Activated T-helper 1 cell treated with Interleukin-2 at 50 U/mL for 16 hours (primary cell): Measurements from ENCODE around the gene CCDC33.
"Not testable (repeated sequence)": the region's sequence is repeated elsewhere in the genome, so short reads cannot be mapped to it uniquely, and the experiment has no call there.

Source experiments
- DNase-seq: peaks from one replicate; pipeline ENCODE4 v3.0.0-alpha.2; 2020; ENCODE audit warnings: low read depth

CCDC33 gene

DNA sequence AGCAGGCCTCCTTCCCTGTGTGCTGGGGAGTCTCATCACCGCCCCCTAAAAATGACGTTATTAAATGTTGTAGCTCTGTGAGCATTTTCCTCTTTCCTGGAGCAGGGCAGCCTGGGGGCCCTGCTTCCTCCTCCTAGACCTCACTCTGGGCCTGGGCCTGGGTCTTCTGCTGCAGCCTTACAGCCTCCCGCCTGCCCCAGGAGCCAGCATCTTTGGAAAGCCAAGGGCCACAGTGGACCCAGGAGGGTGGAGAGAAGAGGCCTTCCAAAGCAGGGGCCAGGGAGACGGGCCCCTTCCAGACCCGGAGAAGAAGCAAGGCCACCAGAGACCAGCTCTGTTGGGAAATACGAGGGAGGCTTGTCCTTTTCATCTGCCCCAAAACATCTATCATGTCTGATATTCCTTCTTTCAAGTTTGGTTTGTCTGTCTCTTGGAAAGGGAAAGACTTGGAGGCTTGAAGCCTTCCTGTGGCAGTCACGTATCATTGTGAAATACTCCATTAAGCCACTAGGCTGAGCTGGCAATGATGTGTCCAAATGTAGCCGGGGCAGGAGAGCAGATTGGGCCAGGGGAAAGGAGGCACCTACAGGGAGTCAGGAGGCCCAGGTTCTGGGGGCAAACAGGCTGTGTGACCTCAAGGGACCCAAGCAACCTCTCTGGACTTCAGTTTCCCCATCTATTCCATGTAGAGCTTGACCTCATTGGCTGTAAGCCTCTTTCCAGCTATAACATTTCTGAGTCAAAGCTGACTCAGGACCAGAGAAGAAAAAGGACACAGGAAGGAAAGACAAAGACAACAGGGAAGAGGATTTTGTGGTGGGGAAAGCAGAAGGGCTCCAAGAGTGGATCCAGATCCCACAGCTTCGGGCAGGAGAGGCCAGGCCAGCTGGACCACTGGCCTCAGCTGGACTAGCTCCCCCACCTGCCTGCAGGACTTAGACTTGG is 100.2 kb downstream of the CCDC33 start:
- DNase-seq, result no peak

DNA sequence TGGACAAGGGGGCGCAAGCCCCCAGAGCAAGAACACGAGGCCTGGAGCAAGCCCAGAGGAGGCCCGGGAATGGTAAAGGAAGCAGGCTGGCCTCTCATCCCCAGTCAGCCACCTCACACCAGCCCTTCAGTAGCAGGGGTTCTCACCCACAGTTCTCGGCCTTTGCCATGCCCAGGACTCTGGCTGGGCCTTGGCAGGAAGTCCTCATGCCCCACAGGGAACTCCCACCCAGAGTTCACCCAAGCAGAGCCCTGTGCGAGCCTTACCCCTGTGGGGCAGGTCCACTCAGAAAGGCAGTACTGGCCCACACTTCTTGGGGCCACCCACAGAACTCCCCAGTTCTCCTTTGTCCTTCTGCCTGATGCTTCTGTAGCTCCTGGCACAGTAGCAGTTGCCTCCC is 101.0 kb downstream of the CCDC33 start:
- DNase-seq, result no peak

DNA sequence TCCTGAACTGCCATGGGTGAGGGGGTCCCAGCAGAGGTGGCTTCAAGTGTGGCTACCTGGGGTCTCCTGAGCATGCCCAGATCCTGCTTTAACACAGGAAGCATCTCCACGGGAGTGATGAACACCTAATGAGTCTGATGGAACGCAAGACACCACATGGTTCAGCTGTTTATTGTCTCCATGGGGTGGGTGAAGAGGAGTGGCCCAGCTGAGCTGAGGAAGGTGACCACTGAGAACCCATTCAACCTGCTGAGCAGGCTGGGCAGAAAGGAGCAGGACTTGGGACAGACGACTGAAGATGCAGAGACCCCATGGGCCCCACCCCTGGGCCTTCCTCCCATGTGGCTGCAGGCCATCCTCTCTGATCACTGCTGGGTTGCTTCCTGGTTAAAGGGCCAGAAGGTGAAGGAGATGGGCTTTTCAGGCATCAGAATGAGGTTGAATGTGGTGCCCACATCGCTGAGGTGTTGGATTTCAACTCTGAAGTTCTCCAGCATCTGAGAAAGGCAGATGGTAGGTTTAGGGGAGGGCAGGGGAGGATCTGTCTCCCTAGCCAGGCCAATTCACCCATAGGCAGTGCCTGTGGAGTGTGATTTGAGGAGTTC is 101.6 kb downstream of the CCDC33 start:
- DNase-seq, result no peak

DNA sequence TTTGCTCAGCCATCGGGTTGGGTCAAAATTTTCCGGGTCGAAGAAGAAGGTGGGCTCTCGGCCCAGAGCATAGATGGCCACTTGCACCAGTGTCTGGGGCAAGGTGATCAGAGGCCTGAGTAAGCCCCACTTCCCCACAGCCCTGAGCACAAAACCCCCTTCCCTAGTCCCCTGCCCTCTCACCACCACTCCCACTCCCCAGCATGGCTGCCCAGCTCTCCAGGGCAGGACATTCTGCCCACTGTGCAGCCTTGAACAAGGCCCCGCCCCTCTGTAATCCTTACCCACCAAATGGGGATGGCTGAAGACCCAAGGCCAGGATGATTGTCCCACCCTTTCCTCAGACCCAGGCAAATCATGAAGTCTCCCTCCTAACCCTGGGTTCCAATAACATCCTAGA is 102.5 kb downstream of the CCDC33 start:
- no peak for DNase-seq

DNA sequence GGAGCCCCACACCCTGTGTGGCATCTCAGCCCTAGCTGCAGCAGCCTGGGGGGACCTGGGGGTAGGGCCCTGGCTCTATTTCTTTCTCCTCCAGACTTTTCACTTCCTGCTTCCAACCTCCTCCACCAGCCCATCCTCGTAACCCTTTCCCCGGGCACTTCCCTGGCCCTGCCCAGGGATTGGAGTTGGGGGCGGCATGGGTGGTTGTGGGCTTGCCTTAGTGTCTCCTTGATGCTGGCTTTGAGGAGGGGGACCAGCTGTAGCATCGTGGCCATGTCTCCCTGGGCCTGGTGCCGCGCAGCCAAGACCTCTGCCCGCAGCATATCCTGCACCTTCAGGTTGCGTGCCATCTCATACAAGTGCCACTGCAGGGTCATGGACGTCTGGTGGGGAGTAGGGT is 103.2 kb downstream of the CCDC33 start:
- no peak for DNase-seq

DNA sequence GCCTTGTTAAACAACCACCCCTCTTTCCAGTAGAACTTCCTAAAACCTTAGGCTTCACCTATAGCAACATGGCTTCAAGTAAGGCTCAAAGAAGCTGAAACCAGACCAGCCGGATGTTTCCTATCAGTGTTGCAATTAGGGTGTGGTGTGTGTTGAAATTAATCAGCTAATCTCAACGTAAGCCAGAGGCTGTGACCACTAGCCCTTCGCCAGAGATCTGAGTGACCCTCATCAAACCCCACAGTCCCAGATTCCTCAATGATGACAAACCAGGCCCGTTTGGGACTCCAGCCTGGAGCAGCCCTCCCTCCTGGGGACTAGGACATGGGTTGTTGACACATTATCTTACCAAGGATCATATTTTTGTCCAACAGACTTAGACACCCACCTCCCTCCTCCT is 104.0 kb downstream of the CCDC33 start:
- DNase-seq, result no peak

DNA sequence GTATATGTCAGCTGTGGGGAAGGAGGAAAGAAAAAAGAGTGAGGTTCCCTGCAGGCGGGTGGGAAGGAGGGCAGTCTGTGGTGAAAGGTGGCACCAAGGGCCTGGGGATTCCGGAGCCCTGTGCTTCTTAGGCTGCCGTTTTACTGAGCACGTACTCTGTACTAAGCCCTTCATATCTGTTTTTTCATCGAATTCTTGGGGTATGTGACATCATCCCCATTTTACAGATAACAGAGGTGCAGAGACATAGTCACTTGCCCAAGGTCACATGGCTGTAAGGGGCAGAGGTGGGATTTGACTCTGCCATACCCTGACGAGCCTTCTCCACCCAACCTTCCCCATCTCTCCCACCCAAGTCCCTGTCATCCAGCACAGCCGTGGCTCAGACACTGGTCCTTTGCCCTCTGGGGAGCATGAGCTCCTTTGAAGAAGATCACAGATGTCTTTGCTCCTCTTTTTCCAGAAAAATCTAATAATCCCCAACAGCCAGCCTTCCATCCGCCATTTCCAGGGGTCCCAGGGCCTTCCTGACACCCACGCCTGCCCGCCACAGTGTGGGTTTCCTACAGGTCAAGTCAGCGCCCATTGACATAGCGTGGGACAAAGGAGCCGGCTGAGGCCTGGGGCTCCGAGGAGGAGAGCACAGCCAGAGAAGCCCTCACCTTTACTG is 107.1 kb downstream of the CCDC33 start:
- DNase-seq, result no peak

DNA sequence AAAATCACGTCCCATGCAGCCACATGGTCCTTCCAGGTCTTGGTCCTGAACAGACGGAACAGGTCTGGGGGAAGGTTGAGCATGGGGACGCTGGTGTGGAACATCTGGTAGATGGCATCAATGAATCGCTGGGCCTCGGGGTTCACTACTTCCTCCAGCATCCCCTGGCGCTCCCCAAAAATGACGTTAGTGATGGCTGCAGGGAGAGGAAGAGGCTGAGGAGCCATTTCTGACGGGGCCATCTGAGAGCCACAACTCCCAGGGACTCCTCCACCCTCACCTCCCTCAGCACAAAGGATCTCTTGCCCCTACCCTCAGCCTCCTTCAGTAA is 107.6 kb downstream of the CCDC33 start:
- DNase-seq, result no peak

DNA sequence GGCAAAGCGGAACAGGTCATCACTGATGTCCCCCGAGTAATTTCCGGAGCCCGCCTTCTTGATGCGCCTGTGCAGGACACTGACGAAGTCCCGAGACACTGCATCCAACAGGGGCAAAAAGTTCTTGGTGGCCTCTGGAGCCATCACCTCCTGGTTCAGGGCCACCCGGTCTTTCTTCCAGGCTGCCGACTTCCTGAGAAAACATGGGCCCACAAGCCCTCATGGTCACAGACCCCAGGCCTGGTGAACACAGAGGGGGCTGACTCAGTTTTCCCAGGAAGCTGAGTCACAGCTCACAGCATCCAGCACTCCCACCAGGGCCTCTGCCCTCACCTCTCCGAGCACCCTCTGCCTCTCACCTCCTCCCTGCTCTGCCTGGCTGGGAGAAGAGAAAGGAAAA is 108.9 kb downstream of the CCDC33 start:
- no peak for DNase-seq

DNA sequence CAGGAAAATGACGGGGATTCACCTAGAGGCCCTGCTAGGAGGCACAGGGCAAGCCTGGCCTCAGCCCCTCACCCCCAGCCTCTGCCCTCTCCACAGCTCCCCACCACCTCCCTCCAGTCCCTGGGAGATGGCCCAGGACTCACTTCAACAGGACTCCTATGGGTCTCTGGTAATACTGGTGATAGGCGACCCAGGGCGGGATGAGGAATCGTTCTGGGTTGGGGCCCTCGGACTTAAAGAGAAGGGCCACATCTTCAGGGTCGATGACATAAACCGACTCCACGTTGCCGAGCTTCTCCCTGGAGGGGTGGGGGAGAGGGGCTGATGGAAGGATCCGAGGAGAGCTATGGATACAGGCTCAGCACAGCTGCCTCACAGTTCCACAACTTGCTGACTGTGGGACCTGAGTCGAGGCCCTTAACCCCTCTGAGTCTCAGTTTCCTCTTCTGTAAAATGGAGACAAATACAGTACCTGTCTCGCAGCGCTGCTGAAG is 111.7 kb downstream of the CCDC33 start:
- DNase-seq, result no peak

DNA sequence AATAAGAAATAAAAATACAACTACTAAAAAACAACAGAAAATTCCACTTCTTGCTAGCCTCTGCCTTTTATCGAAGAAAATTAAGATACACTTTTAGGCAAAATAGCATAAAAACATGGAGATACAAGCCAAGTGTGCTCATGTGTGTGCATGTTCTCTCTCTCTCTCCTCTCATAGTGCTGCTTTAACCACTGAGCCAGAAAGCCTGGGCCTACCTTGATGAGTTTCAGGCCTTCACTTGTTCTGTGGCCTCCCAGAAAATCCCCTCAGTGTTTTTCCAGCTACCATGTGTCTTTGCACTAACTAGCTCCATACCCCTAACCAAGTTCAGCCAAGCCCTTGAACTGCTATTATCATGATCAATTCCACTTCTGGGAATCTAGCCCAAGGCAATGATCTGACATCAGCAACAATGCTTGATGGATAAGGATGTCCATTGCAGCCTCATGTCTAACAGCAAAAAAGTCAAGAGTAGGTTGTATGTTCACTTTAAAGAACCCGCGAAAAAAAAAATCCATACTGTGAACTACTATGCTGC is 113.2 kb downstream of the CCDC33 start:
- DNase-seq, result no peak

DNA sequence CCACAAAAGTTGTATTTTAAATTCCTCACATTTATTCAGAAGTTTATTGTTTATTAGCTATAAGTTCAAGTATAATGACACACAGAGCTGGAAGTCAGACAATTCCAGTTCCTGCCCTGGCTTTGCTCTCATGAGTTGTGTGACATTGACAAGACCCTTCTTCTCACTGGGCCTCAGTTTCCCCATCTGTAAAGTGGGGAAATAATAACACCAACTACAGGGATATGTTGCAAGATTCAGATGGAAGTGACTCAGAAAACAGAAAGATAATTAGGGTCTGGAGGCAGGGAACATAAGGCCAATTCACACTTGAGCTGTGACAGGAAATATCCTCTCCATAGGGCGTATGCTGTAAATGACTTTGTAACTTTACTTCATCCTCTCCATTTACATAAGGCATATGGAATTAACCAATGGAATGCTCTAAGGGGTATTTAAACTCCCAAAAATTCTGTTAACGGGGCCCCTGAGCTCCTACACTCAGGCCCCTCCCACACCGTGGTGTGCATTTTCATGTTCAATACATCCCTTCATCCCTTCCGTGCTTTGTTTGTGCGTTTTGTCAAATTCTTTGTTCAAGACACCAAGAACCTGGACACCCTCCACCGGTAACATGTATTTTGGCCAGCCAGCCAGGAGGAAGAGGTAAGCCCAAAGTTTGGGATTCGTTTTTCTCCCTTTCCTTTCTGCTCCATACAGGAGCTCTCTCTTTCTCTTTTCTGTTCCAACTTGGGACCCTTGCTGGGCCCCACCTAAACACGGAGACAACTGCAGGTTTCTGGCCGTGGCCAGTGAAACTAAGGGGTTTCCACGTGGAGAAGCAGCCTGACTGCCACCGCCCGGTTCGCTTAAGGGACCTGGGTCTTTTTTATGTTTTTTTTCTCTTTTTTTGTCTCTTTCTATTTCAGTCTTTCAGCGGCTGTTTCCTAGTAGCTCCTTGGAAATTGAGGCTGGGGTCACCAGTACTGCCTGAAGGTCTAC is 114.5 kb downstream of the CCDC33 start:
- DNase-seq, result no peak

DNA sequence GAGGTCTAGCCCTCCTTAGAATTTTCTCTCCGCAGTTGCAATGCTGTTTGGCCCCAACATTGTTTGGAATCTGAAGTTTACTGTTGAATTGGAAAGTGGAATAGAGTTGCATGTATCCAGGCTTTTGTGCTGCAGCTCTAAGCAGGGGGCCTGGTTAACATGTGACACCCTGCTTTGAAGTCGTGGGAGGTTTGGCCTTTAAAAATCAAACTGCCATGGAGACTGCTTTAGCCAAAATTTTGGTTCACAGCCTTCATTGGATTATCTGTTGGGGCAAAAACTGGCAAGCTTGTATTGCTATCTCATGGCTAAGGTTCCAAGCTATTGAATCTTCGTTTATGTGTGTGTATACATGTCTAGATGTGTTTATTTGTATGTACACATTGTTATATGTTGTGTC is 115.5 kb downstream of the CCDC33 start:
- DNase-seq, result no peak

DNA sequence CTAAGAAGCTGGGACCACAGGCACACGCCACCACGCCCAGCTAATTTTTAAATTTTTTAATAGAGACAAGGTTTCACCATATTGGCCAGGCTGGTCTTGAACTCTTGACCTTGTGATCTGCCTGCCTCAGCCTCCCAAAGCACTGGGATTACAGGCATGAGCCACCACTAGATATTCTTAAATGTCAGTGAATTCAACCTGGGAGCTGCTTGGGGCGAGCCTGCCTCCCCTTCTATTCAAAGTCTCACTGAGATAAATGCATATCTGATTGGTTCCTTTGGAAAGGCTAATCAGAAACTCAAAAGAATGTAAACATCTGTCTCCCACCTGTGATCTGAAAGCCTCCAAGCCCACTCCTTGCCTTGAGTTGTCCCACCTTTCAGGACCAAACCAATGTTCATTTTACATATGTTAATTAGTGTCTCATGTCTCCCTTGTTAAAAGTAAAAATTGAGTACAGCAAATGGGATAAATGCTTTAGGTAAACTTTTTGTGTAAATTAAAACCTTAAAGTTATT is 116.3 kb downstream of the CCDC33 start:
- DNase-seq, result no peak

DNA sequence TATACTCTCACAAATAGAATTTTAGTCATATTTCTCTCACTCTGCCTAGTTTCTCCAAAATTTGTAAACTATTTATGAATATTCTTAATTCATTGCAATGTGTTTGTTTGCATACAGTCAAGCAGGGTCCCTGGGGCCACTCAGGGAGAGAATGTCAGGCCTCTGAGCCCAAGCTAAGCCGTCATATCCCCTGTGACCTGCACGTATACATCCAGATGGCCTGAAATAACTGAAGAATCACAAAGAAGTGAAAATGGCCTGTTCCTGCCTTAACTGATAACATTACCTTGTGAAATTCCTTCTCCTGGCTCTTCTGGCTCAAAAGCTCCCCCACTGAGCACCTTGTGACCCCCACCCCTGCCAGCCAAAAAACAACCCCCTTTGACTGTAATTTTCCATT is 117.9 kb downstream of the CCDC33 start:
- DNase-seq, result not testable (repeated sequence)

DNA sequence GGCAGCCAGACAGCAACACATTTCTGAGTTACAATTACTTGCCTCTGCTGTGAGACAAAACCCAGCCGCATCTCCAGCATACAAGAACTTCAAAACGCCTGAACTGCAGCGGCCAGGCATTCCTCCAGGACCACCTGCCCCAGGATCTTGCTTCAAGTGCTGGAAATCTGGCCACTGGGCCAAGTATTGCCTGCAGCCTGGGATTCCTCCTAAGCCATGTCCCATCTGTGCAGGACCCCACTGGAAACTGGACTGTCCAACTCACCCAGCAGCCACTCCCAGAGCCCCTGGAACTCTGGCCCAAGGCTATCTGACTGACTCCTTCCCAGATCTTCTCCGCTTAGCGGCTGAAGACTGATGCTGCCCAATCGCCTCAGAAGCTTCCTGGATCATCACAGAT is 119.9 kb downstream of the CCDC33 start:
- DNase-seq, result not testable (repeated sequence)

DNA sequence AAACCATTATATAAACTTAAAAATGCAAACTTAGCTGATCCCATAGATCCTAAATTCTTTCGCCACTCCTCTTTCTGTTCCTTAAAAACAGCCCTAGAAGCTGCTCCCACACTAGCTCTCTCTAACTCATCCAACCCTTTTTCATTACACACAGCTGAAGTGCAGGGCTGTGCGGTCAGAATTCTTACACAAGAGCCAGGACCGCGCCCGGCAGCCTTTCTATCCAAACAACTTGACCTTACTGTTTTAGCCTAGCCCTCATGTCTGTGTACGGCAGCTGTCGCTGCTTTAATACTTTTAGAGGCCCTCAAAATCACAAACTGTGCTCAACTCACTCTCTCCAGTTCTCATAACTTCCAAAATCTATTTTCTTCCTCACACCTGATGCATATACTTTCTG is 121.4 kb downstream of the CCDC33 start:
- DNase-seq, result not testable (repeated sequence)

DNA sequence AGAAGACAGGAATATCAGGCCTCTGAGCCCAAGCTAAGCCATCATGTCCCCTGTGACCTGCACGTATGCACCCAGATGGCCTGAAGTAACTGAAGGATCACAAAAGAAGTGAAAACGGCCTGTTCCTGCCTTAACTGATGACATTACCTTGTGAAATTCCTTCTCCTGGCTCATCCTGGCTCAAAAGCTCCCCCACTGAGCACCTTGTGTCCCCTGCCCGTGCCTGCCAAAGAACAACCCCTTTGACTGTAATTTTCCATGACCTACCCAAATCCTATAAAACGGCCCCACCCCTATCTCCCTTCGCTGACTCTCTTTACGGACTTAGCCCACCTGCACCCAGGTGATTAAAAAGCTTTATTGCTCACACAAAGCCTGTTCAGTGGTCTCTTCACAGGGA is 123.2 kb downstream of the CCDC33 start:
- DNase-seq, result not testable (repeated sequence)

DNA sequence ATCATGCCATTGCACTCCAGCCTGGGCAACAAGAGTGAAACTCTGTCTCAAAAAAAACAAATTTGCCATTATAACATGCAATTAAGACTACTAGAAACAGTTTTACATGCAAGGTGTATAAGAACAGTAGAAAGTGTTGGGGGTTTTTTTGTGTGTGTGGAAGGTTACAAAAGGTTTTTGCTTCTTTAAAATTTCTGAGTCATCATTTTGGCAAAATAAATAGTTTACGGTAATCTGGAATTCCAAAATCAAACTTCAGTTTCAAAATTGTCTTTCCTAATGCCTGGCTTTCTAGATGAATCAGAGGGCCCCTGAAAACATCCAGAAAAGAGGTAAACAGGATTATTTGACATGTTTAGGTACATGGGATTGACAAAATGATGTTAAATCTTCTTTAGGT is 124.7 kb downstream of the CCDC33 start:
- not testable (repeated sequence) for DNase-seq

DNA sequence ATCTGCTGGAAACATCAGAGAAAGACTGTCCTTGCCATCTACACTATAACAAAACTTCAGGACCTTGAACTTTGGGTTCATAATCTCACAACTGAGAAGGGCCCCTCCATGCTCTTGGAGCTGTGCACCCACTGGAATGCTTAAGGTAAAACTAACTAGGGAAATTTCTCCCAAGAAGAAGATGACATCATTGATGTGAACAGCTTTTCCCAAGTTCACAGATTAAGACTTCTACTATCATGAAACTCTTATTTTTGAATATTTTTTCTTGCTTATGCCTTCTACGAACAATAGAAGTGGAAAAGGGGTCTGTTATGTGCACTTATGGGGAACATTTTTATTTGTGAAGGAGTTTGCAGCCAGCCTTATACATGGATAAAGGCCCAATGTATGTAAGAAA is 126.4 kb downstream of the CCDC33 start:
- no peak for DNase-seq

DNA sequence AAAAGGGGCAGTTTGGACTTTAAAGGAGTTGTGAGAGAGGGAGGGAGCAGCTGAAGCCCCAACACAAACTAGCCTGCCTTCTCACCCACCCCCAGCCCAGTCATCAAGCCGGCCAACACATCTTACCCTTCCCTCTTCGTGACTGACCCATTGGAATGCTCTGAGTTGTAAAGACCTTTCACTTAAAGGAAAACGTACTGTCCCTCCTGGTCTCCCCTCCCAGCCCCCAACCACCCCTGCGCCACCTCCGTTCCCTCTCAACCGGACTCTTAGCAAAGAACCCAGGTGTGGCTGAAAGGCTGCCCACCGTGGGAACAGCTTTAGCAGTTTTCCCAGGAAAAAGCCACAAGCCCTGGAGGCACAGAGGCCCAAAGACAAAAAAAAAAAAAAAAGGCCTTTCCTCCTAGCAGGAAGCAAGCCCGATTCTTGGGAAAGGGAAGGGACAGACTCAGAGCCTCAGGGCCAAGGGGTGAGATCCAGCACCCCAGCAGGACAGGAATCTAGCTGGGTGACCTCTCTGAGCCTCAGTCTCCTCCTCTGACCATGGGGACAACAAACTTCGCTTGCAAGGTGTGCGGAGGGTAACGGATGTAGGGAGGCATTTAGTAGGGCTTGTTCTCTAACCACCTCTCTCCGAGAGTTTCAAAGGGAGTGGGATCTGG is 128.9 kb downstream of the CCDC33 start:
- no peak for DNase-seq
